IMR-90 (cell line): ENCODE results near the gene PYGB. TPM values are rescaled to one million over a fixed set of nuclear protein-coding genes. Genes with fewer than 3 reads are reported as not detected.

Experiments used
- ELK1 ChIP-seq: fragments of 150-350 bp; IDR thresholded peaks from 2 replicates; pipeline ENCODE4 v1.6.1; 2016; ENCODE audit warnings: low read depth, mild to moderate bottlenecking, low read length, moderate library complexity, borderline replicate concordance
- NFE2L2 ChIP-seq: fragments of 150-350 bp; IDR thresholded peaks from 2 replicates; pipeline ENCODE4 v1.6.1; 2016; ENCODE audit warnings: low read depth, mild to moderate bottlenecking, low read length
- RAD21 ChIP-seq: IDR thresholded peaks from 2 replicates; pipeline ENCODE4 v1.6.1; 2012; ENCODE audit warnings: low read length, improper control_type of control experiment
- polyA plus RNA-seq, 3 experiments: library from polyadenylated mRNA; depleted of rRNA; stranded (reverse); fragments of >200 nt; gene quantifications; 2 replicates each; pipeline ENCODE4 v1.2.3, GENCODE V29; 2012; ENCODE audit warnings: low replicate concordance in 1 of 3
- total RNA-seq: library from RNA; depleted of rRNA; stranded (reverse); fragments of >200 nt; gene quantifications from 2 replicates; pipeline ENCODE4 v1.2.3, GENCODE V29; 2012
- TF ChIP-seq, protein P1 (sequence below): conservative IDR thresholded peaks from 2 replicates; pipeline ENCODE4 v1.5.1; 2012; ENCODE audit warnings: mild to moderate bottlenecking, low read depth, low read length, improper control_type of control experiment

Gene PYGB
- total and polyA plus RNA-seq, 2 of the 4 experiments (the other 2 are of a cell fraction) = 72.4 to 83.1 TPM

- TF ChIP-seq, protein P1, sequence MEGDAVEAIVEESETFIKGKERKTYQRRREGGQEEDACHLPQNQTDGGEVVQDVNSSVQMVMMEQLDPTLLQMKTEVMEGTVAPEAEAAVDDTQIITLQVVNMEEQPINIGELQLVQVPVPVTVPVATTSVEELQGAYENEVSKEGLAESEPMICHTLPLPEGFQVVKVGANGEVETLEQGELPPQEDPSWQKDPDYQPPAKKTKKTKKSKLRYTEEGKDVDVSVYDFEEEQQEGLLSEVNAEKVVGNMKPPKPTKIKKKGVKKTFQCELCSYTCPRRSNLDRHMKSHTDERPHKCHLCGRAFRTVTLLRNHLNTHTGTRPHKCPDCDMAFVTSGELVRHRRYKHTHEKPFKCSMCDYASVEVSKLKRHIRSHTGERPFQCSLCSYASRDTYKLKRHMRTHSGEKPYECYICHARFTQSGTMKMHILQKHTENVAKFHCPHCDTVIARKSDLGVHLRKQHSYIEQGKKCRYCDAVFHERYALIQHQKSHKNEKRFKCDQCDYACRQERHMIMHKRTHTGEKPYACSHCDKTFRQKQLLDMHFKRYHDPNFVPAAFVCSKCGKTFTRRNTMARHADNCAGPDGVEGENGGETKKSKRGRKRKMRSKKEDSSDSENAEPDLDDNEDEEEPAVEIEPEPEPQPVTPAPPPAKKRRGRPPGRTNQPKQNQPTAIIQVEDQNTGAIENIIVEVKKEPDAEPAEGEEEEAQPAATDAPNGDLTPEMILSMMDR = no peak
- TF ChIP-seq NFE2L2 (no peak), ELK1 (no peak), RAD21 (no peak; the same call in 1 of the 2 replicates)
Observed at GRCh38 chr20:25247956-25248785, at the start of gene PYGB (continued).
